ENCODE data around the gene RPS6KA2. TPM values are rescaled to one million over a fixed set of nuclear protein-coding genes. Genes with fewer than 3 reads are reported as not detected.

The RPS6KA2 gene
- total RNA-seq, 4 donors from 2014 or later: 11.8 to 66.0 (median 19.2) TPM

- Histone ChIP-seq H3K4me3 (no peak overlapping the region), H3K9me3 (no peaks in the 10 kb centered on the region), H3K36me3 (peaks cover 0 to 39% (median 0%) of the 10 kb centered on the region in 3 donors), H3K4me1 (peaks cover 0 to 5% (median 0%) of the 10 kb centered on the region in 3 donors), H3K27ac (no peak overlapping the region), H3K27me3 (no peaks in the 10 kb centered on the region)
- DNase-seq: no peak
- TF ChIP-seq POLR2A (IDR thresholded peaks at IDR 0.05): no peak
- TF ChIP-seq, protein P1, sequence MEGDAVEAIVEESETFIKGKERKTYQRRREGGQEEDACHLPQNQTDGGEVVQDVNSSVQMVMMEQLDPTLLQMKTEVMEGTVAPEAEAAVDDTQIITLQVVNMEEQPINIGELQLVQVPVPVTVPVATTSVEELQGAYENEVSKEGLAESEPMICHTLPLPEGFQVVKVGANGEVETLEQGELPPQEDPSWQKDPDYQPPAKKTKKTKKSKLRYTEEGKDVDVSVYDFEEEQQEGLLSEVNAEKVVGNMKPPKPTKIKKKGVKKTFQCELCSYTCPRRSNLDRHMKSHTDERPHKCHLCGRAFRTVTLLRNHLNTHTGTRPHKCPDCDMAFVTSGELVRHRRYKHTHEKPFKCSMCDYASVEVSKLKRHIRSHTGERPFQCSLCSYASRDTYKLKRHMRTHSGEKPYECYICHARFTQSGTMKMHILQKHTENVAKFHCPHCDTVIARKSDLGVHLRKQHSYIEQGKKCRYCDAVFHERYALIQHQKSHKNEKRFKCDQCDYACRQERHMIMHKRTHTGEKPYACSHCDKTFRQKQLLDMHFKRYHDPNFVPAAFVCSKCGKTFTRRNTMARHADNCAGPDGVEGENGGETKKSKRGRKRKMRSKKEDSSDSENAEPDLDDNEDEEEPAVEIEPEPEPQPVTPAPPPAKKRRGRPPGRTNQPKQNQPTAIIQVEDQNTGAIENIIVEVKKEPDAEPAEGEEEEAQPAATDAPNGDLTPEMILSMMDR (IDR thresholded peaks at IDR 0.05): no peak
- intact Hi-C loops (cut with DNase I): no loop called here
- WGBS, 2 donors: 87 to 96% methylated on average over 9 of the region's 9 CpGs
These were observed 101.5 kb downstream of the RPS6KA2 start for GRCh38 chr6:166525567-166525966.

- H3K27me3 ChIP-seq: no peaks in the 10 kb centered on the region
- TF ChIP-seq, protein P1 (IDR thresholded peaks at IDR 0.05): no peak
- TF ChIP-seq POLR2A (IDR thresholded peaks at IDR 0.05): no peak
- DNase-seq: no peak
- WGBS, 2 donors: 74 to 89% methylated on average over 12 to 16 of the region's 16 CpGs
- no peaks in the 10 kb centered on the region for H3K4me1 ChIP-seq
- H3K36me3 ChIP-seq: peaks cover 0 to 24% (median 0%) of the 10 kb centered on the region in 3 donors
- no peak overlapping the region for H3K27ac ChIP-seq
- intact Hi-C loops (cut with DNase I): no loop called here
- no peaks in the 10 kb centered on the region for H3K9me3 ChIP-seq
- no peak overlapping the region for H3K4me3 ChIP-seq
These were observed 103.1 kb downstream of the RPS6KA2 start for GRCh38 chr6:166523782-166524559.

GRCh38 chr6:166520905-166521834 is 105.9 kb downstream of the RPS6KA2 start:
- Histone ChIP-seq H3K4me1 (no peaks in the 10 kb centered on the region), H3K9me3 (no peaks in the 10 kb centered on the region), H3K4me3 (no peak overlapping the region), H3K27ac (no peak overlapping the region), H3K36me3 (peaks cover 0 to 20% (median 0%) of the 10 kb centered on the region in 3 donors), H3K27me3 (no peaks in the 10 kb centered on the region)
- DNase-seq: no peak
- 90 to 95% methylated on average over 6 to 9 of the region's 10 CpGs for WGBS, 2 donors
- TF ChIP-seq, protein P1 (IDR thresholded peaks at IDR 0.05): no peak
- no peak for TF ChIP-seq POLR2A (IDR thresholded peaks at IDR 0.05)
- intact Hi-C loops (cut with DNase I): no loop called here

GRCh38 chr6:166516251-166516884 is 110.7 kb downstream of the RPS6KA2 start:
- DNase-seq: no peak
- TF ChIP-seq POLR2A (IDR thresholded peaks at IDR 0.05): no peak
- TF ChIP-seq, protein P1 (IDR thresholded peaks at IDR 0.05): no peak
- 71 to 74% methylated on average over 6 to 7 of the region's 7 CpGs for WGBS, 2 donors
- Histone ChIP-seq H3K9me3 (no peaks in the 10 kb centered on the region), H3K27me3 (no peaks in the 10 kb centered on the region), H3K4me1 (no peaks in the 10 kb centered on the region), H3K36me3 (peaks cover 0 to 20% (median 0%) of the 10 kb centered on the region in 3 donors), H3K27ac (no peak overlapping the region), H3K4me3 (no peak overlapping the region)
- intact Hi-C loops (cut with DNase I): no loop called here
